GM18861 (cell line): ENCODE results near the gene SEMA3A.
"Not testable (repeated sequence)": the region's sequence is repeated elsewhere in the genome, so short reads cannot be mapped to it uniquely, and the experiment has no call there.

Experiments
- ATAC-seq: cut with Tn5 transposase; IDR thresholded peaks from one replicate; pipeline ENCODE4 v1.9.1; 2021; ENCODE audit not compliant: unreplicated experiment

The SEMA3A gene

DNA sequence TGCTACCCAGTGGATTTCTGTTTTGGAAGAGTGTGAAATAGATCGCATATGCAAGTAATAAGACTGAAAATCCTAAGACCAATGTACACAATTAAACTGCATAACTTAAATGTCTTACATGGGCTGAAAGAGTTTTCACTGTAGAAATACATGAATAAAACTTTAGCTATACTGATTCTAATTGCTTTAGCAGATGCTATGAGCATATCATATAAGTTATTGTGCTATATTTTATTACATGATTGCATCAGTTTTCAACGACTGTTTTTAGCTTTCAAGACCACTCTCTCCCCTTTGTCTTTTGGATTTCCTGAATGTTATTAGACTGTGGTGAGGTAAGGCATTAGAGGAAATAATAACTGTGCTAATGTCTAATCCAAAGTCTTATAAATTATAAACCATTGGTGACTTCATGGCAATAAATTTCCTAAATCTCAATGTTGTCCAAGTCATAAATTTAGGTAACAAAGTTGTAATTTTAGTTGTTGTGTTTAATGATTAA, 124.5 kb downstream of the SEMA3A start:
- no peak for ATAC-seq

GRCh38 chr7:84069033-84069432, 125.6 kb downstream of the SEMA3A start:
- no peak for ATAC-seq

DNA sequence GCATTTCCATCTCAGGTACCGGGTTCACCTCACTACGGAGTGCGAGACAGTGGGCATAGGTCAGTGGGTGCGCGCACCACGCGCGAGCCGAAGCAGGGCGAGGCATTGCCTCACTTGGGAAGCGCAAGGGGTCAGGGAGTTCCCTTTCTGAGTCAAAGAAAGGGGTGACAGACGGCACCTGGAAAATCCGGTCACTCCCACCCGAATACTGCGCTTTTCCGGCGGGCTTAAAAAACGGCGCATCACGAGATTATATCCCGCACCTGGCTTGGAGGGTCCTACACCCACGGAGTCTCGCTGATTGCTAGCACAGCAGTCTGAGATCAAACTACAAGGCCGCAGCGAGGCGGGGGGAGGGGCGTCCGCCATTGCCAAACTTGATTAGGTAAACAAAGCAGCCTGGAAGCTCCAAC, 132.1 kb downstream of the SEMA3A start:
- ATAC-seq = not testable (repeated sequence)

- ATAC-seq = no peak
Measured at GRCh38 chr7:84060760-84061261, 133.8 kb downstream of the SEMA3A start.

- no peak for ATAC-seq
Measured at GRCh38 chr7:84060000-84060399, 134.6 kb downstream of the SEMA3A start.

DNA sequence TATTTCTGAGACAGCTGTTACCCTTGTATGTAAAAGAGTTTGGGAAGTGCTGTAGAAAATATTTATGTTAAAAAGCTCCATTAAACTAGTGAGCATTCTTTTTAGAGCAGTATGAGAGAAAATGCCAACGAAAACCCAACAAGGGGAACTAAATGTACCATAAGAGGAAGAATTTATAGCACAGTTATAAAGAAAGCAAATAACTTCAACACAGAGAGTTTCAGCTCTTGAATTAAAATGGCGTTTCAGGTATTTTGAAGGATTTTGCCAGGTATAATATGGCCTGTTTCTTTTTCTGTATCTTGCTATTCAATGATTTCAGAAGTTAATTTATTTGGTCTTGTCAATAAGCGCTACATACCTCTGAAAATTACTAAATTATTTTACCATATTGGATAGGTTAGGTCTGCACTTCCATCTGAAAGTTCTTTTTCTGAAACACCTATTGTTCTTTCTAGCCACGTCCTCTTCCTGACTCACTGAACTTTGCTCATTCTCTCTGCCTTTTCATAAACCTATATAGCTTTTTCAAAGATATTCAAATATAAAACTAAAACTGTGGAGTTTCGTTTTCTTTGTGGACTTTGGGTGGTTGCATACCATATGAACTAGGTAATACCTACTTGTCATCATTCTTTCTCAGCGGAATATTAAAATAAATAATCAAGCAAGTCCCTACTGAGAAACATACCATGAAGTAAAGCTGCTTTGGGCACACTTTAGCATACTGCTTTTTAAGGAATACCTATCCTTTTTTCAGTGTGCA, 136.1 kb downstream of the SEMA3A start:
- no peak for ATAC-seq

- no peak for ATAC-seq
Measured at GRCh38 chr7:84057576-84057975, 137.0 kb downstream of the SEMA3A start.

DNA sequence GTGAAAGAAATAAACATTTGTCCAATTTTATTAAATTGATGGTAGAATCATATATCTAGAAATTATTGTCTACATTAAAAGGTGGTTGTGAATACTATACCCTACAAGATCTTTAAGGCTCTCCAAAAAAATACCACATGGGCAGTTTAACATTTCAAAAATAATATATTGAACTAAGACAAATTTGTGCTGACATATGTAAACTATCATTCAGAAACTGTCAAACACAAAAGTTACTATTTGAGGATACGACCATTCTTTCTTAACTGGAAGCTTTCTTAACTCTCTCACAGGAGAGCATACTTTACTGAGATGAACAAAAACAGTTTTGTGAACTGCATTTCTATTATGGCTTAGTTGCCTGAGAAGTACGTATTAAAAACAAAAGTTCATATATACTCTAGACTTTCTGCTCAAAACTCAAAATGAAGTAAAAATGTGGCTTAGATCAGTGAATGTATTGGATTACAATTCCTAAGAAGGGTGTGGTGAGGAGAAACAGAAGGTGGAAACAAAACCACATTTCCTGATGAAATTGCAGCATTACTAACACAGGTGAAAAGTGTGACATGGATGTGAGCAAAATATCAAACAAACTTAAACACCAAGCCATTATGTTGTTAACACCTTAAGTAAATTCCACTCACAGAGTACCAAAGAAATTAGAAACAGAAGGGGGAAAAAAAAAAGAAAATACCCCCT, 138.5 kb downstream of the SEMA3A start:
- no peak for ATAC-seq

DNA sequence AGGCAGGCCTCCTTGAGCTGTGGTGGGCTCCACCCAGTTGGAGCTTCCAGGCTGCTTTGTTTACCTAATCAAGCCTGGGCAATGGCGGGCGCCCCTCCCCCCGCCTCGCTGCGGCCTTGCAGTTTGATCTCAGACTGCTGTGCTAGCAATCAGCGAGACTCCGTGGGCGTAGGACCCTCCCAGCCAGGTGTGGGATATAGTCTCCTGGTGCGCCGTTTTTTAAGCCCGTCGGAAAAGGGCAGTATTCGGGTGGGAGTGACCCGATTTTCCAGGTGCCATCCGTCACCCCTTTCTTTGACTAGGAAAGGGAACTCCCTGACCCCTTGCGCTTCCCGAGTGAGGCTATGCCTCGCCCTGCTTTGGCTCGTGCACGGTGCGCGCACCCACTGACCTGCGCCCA, 139.4 kb downstream of the SEMA3A start:
- not testable (repeated sequence) for ATAC-seq

DNA sequence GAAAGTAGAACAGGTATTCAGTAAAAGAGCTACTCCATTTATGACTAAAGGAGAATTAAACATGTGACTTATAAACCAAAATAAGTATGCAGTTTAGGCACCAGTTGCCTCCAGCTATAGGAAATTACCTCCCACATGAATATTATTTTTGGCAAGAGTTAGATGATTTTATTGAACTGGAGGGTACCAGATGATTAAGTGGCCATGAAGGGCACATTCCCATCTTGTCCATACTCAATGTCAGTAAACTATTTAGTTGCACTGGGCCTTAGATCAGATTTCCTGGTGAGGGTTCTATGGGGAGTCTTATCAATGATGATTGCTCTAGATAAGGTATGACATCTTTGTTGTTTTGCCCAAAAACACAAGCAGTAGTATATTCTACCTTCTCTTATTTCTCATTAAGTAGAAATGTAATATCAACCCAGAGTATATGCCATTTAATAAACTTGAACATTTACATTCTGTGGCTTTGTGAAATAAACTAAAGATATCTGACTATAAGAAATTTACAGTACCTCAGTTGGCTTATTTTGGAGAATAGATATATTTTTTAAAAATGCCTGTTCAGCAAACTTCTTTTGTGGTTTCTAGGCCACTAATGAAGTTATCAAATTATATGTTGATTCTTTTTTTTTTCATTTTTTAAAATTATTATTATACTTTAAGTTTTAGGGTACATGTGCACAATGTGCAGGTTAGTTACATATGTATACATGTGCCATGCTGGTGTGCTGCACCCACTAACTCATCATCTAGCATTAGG, 145.3 kb downstream of the SEMA3A start:
- no peak for ATAC-seq

DNA sequence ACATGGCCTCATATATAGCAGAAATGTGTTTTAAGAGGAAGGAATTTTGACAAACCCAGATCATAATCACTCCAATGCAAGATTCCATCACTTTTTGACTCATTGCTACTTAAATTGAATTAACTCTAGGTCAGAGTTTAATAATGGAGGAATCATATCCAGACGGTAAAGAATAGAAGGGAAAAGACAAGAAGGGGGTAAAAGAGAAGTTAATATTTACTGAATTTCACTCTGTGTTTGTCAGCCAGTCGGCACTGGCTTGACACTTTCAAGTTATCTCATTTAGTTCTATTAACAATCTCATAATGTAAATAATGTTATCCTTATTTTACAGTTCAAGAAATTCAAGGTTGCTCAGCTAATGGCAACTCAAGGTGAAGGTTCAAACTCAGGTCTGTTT, 147.5 kb downstream of the SEMA3A start:
- no peak for ATAC-seq

GRCh38 chr7:84044834-84045233, 149.8 kb downstream of the SEMA3A start:
- no peak for ATAC-seq

GRCh38 chr7:84043661-84044191, 150.9 kb downstream of the SEMA3A start:
- no peak for ATAC-seq

GRCh38 chr7:84042110-84042539, 152.5 kb downstream of the SEMA3A start:
- no peak for ATAC-seq

GRCh38 chr7:84041649-84042048, 152.9 kb downstream of the SEMA3A start:
- no peak for ATAC-seq

DNA sequence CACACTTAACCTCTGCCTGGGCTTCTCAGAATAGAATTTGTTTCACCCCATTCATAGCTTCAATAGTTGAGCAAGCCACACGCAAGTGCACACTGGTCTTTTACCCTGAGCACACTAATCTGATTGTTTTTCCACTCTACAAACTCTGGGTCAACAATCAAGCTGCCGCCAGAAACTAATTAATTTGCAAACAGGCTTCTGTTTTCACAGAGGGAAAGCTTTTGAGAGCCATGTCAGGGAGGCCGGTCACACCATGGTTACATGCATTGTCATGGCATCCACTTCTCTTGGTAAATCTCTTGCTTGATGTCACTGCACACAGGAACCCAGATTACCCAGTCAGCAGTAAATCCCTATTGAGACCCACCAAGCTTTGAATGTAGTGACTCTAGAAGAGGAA, 154.2 kb downstream of the SEMA3A start:
- ATAC-seq = no peak

GRCh38 chr7:84039432-84039831, 155.2 kb downstream of the SEMA3A start:
- ATAC-seq = no peak

- no peak for ATAC-seq
Measured at GRCh38 chr7:84027678-84028077, 166.9 kb downstream of the SEMA3A start.

DNA sequence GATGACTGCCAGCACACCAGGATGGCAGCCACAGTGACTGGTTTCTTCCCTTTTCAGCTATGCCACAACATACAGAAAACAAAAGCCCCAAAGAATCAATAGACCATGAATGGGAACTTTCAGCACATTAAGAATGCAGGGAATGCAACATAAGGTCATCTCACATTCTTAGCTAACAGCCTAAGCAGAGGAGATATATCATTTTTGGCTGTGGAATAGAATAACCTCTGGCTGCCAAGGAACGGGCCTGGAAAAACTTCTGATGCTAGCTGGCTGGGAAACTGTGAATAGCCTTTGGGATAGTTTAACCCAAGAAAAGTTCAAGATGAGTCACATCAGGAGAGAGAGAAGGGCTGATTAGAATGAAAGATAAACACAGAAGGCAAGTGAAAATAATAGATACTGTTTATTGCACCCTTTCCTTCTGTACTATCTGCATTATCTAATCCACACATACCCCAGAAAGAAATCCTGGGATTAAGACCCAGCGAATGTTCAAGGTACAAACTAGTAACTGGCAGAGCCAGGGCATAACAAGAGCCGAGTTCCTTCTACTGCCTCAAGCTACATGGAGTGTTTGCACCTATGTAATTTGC, 169.2 kb downstream of the SEMA3A start:
- no peak for ATAC-seq

DNA sequence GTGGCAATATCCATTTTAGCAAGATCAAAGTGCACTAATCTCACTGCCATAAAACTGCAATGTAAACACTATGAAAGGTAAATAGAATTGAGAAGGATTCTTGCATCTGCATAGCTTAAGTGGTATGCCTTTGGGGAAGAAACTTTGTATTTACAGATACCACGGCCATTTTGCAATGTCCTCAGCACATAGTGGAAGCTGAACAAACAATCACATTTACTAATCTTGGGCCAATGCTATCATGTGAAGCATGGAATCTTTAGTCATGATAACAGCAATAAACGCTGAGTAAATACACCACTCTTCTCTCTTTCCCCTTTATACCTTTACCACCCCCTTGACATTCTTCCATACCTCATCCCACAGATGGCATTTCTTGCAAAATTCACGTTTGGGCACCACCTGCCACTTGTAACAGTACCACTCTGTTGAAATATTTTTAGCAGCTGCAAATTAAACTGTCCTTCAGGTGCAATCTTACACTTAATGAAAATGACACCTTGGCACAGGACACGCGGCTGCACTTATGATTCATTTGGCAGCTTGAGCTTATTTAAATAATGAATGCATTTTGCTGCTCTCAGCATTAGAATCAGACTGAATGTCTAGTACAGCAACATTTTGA, 171.8 kb downstream of the SEMA3A start:
- ATAC-seq = no peak
